Smooth muscle cell of the umbilical artery (primary cell): ENCODE measurements around the gene SPTLC2. TPM values are rescaled to one million over a fixed set of nuclear protein-coding genes. Genes with fewer than 3 reads are reported as not detected.

Experiments
- total RNA-seq: library from RNA; depleted of rRNA; stranded (reverse); fragments of >200 nt; gene quantifications from 2 replicates; pipeline ENCODE4 v1.2.3, GENCODE V29; 2014

SPTLC2 gene
- total RNA-seq: 39.8 and 81.9 TPM in 2 replicates

GRCh38 chr14:77616454-77617229, at the start of gene SPTLC2:
TSS of gene SPTLC2 (minus strand) at chr14:77616637. CDS start at chr14:77616579, 58 bp downstream.

DNA sequence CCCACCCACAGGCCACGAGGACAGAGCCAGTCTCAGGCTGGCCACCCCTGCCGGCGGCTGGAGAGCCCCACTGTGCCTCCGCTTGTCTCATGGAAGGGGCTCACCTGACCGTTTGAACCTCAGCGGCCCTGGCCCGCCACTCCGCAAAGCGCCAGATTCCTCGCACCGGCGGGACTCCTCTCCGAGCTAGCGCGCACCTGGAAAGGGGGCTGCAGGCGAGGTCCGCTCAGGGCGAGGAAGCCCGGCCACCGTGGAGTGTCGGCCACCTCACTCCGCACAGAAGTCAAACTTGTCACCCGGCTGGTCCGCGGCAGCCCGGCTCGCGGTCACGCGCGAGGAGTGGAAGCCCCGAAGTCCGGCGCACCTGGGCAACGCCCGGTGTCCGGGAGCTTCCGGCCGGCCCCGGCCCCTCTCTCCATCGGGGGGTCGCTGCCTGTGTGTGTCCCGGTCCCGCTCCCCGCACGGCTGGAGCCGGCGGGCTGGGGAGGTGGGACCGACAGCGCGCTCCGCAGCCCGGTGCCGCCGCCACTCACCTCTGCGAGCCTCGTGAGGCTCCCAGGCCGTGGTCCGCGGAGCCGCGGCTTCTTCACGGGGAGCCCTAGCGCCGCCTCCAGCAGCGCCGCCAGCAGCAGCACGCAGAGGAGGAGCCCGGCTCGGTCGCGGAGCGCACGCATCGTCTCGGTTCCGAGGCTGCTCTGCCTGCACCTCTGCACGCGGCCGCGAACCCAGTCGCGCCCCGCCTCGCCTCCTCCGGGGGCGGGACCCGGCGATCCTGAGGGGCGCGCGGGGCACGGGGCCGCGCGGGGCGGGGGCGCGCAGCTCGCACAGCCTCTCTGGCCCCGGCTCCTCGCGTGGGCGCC, 118.1 kb downstream of the SPTLC2 start, which contains the start of gene ISM2:
TSS of gene ISM2 (minus strand) at position 697 of the 860 bp plus-strand sequence. CDS start at position 674, 23 bp downstream.

GRCh38 chr14:77457522-77458248, 158.8 kb downstream of the SPTLC2 start, which contains the start of the genes AHSA1 and VIPAS39:
TSS of gene AHSA1 (plus strand) at chr14:77458093. CDS start at chr14:77458190, 97 bp downstream.
TSS of gene VIPAS39 (minus strand) at chr14:77457601. CDS start at chr14:77454102, 3,499 bp downstream.

Other genes with a start within 250 kb of the SPTLC2 start
- gene TMED8, start 239.5 kb downstream of the SPTLC2 start, total RNA-seq: 13.7 and 14.3 TPM in 2 replicates
- 0.88 and 1.8 TPM in 2 replicates for gene SAMD15, start 239.3 kb downstream of the SPTLC2 start, total RNA-seq
- gene NOXRED1, start 193.1 kb downstream of the SPTLC2 start, total RNA-seq: 0.55 TPM in 1 of 2 replicates, not detected in the other
- gene VIPAS39, start 159.0 kb downstream of the SPTLC2 start, total RNA-seq: 25.3 and 30.0 TPM in 2 replicates
- 125 and 199 TPM in 2 replicates for gene AHSA1, start 158.5 kb downstream of the SPTLC2 start, total RNA-seq
- 0.14 and 0.89 TPM in 2 replicates for gene ISM2, start 117.8 kb downstream of the SPTLC2 start, total RNA-seq
- gene ALKBH1, start 91.4 kb upstream of the SPTLC2 start, total RNA-seq: 8.7 and 9.8 TPM in 2 replicates
- 60.1 and 123 TPM in 2 replicates for gene SLIRP, start 91.5 kb upstream of the SPTLC2 start, total RNA-seq
- gene SNW1, start 144.5 kb upstream of the SPTLC2 start, total RNA-seq: 36.8 and 54.9 TPM in 2 replicates
- 5.9 and 8.0 TPM in 2 replicates for gene ADCK1, start 183.5 kb upstream of the SPTLC2 start, total RNA-seq